ENCODE results near the gene SLC34A1. TPM values are rescaled to one million over a fixed set of nuclear protein-coding genes. Genes with fewer than 3 reads are reported as not detected.
A peak's percentile ranks its signal among the peaks of the same experiment; 100 is the strongest.

The SLC34A1 gene
- total and polyA plus RNA-seq, 2 of the 13 experiments (the other 11 are each of a cell fraction or from before 2014, with no cell fraction given) = 0.03 to 0.20 TPM

- TF ChIP-seq PRDM15 (CRISPR knock-in tag; IDR thresholded peaks at IDR 0.05) (no peak), ZNF124 (CRISPR knock-in tag; IDR thresholded peaks at IDR 0.05) (no peak), SOX13 (IDR thresholded peaks at IDR 0.05) (no peak), SOX13 (CRISPR knock-in tag; conservative IDR thresholded peaks at IDR 0.05 in 1 of 2, IDR thresholded peaks at IDR 0.05 in 1 of 2) (no peak; a peak in 1 of 4 replicates), ZNF33A (CRISPR knock-in tag; IDR thresholded peaks at IDR 0.05; ENCODE audit: borderline replicate concordance) (no peak), STAG1 (CRISPR knock-in tag; IDR thresholded peaks at IDR 0.05) (peak; percentile 81), GMEB1 (CRISPR knock-in tag; IDR thresholded peaks at IDR 0.05; ENCODE audit: borderline replicate concordance) (no peak), ZSCAN5A (CRISPR knock-in tag; IDR thresholded peaks at IDR 0.05; ENCODE audit: borderline replicate concordance) (no peak), ZSCAN30 (CRISPR knock-in tag; IDR thresholded peaks at IDR 0.05) (no peak), REST (IDR thresholded peaks at IDR 0.05; ENCODE audit: borderline replicate concordance in 1 of 2, low read depth in 1 of 2, low read length in 2 of 2) (no peak), CHD2 (IDR thresholded peaks at IDR 0.05; ENCODE audit: low read depth, low read length) (no peak), SKIL (CRISPR knock-in tag; IDR thresholded peaks at IDR 0.05; ENCODE audit: borderline replicate concordance) (no peak), ZNF790 (CRISPR knock-in tag; IDR thresholded peaks at IDR 0.05; ENCODE audit: borderline replicate concordance) (no peak), PBX3 (CRISPR knock-in tag; IDR thresholded peaks at IDR 0.05; ENCODE audit: borderline replicate concordance) (no peak)
Measured at GRCh38 chr5:177370488-177371119, 13.6 kb upstream of the SLC34A1 start (continued).
